HG03342 (cell line): ENCODE data around the gene SRSF9.
"Not testable (repeated sequence)": the region's sequence is repeated elsewhere in the genome, so short reads cannot be mapped to it uniquely, and the experiment has no call there.

ENCODE experiments used
- ATAC-seq: cut with Tn5 transposase; IDR thresholded peaks from one replicate; pipeline ENCODE4 v1.9.1; 2021; ENCODE audit warnings: mild to moderate bottlenecking, moderate library complexity; ENCODE audit not compliant: unreplicated experiment

SRSF9 gene

GRCh38 chr12:120469450-120470149, at the start of gene SRSF9:
Gene SRSF9, minus strand, starts transcription at chr12:120469748. Its CDS starts 139 bp downstream, at chr12:120469609.
- ATAC-seq = peak; percentile 82

GRCh38 chr12:120519324-120519723, 49.8 kb upstream of the SRSF9 start:
- ATAC-seq = not testable (repeated sequence)

- ATAC-seq = no peak
These were observed 45.9 kb upstream of the SRSF9 start for GRCh38 chr12:120515496-120515895.

GRCh38 chr12:120514002-120514401, 44.5 kb upstream of the SRSF9 start:
- ATAC-seq = no peak

- no peak for ATAC-seq
These were observed 39.0 kb upstream of the SRSF9 start for GRCh38 chr12:120508537-120508936.

- ATAC-seq = no peak
These were observed 35.0 kb upstream of the SRSF9 start for GRCh38 chr12:120504587-120504986.

- no peak for ATAC-seq
These were observed 31.0 kb upstream of the SRSF9 start for GRCh38 chr12:120500581-120500980.

GRCh38 chr12:120498870-120499515, 29.4 kb upstream of the SRSF9 start:
- ATAC-seq = no peak

- ATAC-seq = no peak
These were observed 28.1 kb upstream of the SRSF9 start for GRCh38 chr12:120497524-120498150.

- ATAC-seq = no peak
These were observed 27.1 kb upstream of the SRSF9 start for GRCh38 chr12:120496413-120497340.

GRCh38 chr12:120495731-120496412, 26.3 kb upstream of the SRSF9 start, which contains the start of gene DYNLL1:
Gene DYNLL1, plus strand, starts transcription at chr12:120496113. Its CDS starts 309 bp downstream, at chr12:120496422.
- ATAC-seq = peak; percentile 92

- ATAC-seq = peak; percentile 14
These were observed 25.7 kb upstream of the SRSF9 start for GRCh38 chr12:120495186-120495730.

GRCh38 chr12:120490833-120491512, 21.4 kb upstream of the SRSF9 start:
- no peak for ATAC-seq

GRCh38 chr12:120490325-120490724, 20.8 kb upstream of the SRSF9 start:
- no peak for ATAC-seq

- ATAC-seq = no peak
These were observed 19.5 kb upstream of the SRSF9 start for GRCh38 chr12:120489018-120489417.

GRCh38 chr12:120488057-120488640, 18.6 kb upstream of the SRSF9 start:
- no peak for ATAC-seq

GRCh38 chr12:120487552-120487951, 18.0 kb upstream of the SRSF9 start:
- ATAC-seq = not testable (repeated sequence)

- ATAC-seq = no peak
These were observed 16.7 kb upstream of the SRSF9 start for GRCh38 chr12:120485961-120486881.
